Stimulated activated CD8-positive, alpha-beta memory T cell treated with anti-CD3 and anti-CD28 coated beads, Interleukin-15, amount 100 ng/mL, for 4 hours (primary cell): ENCODE measurements around the gene ZNRF3.
"Not testable (repeated sequence)": the region's sequence is repeated elsewhere in the genome, so short reads cannot be mapped to it uniquely, and the experiment has no call there.

Experiments
- DNase-seq, 2 donors: peaks; one replicate each; pipeline ENCODE4 v3.0.0-alpha.2; 2020; ENCODE audit warnings: low read depth in 2 of 2

Gene ZNRF3

DNA sequence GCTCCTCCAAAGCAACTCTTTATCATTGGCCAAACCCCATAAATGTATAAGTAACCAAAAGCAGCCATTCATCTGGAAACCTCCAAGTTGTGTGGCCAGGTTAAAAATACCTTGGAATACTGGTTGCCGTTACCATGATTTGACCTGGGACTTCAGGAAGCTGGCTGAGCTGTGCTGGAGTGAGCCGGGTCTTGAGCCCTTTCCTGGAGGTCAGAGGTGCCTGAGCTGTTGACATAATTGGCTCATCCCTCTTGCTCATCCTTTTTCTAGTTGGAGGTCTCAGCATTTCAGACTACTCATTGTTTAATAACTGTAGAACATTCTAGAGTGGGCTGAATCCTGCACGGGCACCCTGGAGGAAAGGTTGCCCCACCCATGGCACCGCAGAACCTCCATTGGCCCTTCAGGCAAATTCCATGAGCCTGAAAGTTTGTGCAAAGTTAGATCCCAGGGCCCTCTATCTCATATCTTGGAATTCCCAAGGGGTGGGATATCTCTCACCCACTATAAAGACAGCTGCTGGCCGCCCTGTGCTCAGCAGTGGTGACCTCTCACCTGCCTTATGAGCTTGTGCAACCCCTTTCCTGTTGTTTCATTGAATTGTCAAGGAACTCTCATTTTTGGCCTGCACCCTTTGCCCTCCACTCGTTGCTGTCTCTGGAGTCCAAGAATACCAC lies 101.2 kb downstream of the ZNRF3 start:
- no peak for DNase-seq

- no peak for DNase-seq
Observed at GRCh38 chr22:28985581-28986290, 102.4 kb downstream of the ZNRF3 start.

- DNase-seq: no peak
Observed at GRCh38 chr22:28986366-28986765, 103.0 kb downstream of the ZNRF3 start.

- no peak for DNase-seq
Observed at GRCh38 chr22:28988457-28988856, 105.1 kb downstream of the ZNRF3 start.

GRCh38 chr22:28989035-28989464 lies 105.7 kb downstream of the ZNRF3 start:
- no peak for DNase-seq

GRCh38 chr22:28989484-28989883 lies 106.1 kb downstream of the ZNRF3 start:
- no peak for DNase-seq

DNA sequence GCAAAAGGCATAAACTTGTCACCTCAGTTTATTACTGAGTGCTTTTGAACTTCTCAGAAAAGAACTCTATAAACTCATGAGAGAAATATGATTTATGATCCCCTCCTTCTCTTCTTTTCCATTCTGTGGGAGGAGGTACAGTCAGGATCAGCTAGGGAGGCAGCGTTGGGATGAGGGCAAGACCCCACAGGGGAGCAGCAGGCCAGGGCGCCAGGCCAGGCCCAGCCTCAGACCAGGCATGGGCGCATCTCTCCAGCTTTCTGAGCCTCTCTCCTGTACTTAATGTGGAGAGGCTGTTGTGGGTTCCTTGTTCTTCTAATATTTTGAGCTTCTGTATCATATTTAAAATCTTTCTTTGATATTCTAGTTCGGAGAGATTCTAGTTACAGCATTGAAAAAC lies 106.5 kb downstream of the ZNRF3 start:
- DNase-seq: no peak

DNA sequence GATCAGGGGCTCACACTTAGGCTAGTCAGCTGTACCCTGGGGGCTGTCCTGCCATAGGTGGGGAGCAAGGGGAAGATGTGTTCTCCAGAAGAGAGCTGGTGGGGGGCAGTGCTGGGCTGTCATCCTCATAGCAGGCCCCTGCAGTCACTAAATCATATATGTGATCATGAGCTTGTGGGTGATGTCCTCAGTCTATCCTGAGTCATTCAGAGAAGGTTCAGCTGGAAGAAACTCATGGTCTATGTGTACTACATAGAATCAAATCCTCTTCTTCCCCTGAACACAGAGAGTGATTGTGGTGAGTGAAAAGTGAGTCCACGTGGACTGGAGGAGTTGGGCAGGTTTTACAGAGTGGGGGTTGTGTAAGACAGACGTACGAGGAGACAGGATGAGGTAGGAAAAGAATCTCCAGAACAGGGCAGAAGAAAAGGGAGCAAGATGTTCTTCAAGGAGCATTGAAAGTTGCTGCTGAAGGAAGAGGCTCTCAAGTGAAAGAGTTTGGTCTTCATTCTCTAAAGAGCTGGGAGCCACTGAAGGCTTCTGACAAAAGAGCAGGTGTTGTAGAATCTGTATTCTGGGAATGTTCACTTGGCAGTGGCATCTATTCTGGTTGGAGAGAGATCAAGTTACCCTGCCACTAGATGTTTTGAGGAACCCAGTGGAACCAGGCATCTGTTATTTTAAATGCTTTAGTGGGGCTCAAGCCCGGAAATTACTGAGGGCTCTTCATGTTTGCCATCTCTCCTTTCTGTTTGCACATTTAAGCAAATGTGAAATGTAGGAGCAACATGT lies 109.4 kb downstream of the ZNRF3 start:
- no peak for DNase-seq

DNA sequence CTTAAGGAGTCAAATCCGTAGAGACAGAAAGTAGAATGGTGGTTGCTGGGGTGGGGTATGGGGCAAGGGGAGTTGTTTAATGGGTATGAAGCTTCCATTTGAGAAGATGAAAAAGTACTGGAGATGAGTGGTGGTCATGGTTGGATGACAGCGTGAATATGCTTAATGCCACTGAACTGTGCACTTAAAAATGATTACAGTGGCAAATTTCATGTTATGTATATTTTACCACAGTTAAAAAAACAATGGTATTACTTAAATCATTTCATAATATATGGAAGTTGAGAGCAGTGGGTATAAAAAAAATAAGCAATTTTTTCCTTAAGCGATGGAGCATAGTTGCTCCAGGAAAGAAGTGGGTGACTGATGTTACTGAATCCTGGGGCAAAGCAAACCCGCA lies 111.2 kb downstream of the ZNRF3 start:
- no peak for DNase-seq

GRCh38 chr22:28995551-28995950 lies 112.2 kb downstream of the ZNRF3 start:
- DNase-seq: no peak

- no peak for DNase-seq
Observed at GRCh38 chr22:28997342-28997741, 114.0 kb downstream of the ZNRF3 start.

DNA sequence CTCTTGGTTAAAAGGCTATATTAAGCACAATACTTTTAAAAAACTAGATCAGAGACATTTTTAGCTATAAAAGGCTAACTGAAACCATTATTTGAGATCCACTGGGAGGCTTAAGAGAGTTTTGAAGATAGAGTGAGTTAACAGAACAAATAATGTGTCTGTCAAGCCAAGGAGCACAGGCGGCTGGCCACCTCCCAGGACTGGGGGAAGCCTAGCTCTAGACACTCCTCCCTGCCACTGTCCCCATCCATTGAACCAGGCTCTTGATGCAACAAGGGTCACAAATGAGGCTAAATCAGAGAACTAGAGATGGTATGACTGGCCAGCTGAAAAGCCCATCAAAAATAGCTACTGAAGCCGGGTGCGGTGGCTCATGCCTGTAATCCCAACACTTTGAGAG lies 115.3 kb downstream of the ZNRF3 start:
- DNase-seq: no peak

GRCh38 chr22:28999510-28999909 lies 116.1 kb downstream of the ZNRF3 start:
- no peak for DNase-seq

GRCh38 chr22:28999919-29000556 lies 116.7 kb downstream of the ZNRF3 start:
- DNase-seq: no peak

DNA sequence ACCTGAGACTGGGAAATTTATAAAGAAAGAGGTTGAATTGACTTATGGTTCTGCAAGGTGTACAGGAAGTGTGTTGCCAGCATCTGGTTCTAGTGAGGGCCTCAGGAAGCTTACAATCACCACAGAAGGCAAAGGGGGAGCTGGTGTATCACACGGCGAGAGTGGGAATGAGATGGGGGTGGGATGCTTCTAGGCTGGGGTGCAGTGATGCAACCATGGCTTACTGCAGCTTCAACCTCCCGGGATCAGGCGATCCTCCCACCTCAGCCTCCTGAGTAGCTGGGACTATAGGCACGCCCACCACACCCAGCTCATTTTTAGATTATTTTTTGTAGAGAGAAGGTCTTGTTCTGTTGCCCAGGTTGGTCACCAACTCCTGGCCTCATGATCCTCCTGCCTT lies 117.3 kb downstream of the ZNRF3 start:
- DNase-seq: no peak

- no peak for DNase-seq
Observed at GRCh38 chr22:29002603-29003002, 119.2 kb downstream of the ZNRF3 start.

GRCh38 chr22:29003552-29003951 lies 120.2 kb downstream of the ZNRF3 start:
- no peak for DNase-seq

DNA sequence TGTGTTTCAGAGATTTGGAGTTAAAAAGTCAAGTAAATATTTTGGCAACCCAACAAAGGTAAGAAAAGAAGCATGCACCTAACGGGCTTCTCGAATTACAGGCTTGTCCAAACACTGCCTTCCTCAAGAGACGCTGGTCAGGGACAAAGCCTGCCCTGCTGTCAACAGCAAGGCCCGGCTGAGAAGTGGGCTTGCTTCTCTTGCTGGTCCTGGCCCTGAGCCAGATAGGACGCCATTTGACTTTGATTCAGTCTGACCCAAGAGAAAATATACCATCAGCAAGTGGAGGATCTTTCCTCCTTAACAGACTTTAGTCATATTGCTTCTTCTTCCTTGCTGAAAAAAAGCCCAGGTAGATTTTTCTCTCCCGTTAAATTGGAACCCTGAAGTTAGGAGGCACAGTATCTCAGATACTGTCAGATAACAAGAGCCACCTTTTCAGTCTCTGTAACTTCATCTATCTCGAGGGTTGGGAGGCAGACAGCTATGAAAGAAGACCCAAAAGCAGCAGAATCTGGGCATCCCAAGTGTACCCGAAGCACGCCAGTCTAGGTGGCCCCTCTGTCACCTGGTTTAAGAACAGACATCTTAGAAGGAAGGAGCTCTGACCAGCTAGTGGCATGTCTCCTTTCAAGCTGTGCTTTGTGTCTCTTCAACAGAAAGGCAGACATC lies 120.7 kb downstream of the ZNRF3 start:
- DNase-seq: no peak

DNA sequence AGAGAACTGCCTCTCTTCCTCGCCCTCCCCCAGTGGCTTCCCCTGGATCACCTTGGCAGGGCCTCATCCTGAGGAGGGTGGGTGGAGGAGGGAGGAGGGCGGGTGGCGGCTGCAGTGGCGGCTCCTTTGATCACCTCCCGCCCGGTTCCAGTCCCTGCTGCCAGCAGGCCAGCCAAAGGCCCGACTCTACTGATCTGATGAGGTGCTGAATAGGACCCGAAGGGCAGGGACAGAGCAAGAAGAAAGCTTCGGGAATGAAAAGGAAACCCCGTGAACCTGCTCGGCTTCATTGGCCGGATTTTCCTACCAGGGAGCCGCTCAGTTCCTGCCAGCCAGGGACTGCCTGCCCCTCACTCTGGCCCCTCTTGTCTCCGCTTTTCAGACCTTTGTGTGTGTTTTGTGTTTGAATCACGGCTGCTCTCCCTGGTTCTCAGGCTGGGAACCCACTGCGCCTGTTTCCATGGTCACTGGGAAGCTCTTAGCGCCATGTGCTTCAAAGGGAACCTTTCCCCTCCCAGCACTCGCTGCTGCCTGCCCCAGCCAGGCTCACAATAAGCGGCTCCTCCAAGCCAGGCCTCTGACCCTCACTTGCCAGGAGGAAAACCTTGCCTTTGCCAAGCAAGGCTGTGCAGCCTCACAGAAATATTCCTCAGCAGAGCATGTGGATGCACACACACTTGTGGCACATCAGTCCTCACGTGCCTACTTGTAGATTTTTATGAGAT lies 121.4 kb downstream of the ZNRF3 start:
- no peak for DNase-seq

DNA sequence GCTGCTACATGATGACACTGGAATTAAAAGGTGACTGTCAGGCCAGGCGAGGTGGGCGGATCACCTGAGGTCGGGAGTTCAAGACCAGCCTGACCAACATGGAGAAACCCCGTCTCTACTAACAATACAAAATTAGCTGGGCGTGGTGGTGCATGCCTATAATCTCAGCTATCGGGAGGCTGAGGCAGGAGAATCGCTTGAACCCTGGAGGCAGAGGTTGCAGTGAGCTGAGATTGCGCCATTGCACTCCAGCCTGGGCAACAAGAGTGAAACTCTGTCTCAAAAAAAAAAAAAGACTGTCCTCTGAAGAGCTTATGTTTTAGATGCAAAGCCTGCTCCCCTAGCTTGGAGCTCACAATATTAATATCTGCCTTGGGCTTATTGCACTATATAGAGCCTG lies 122.4 kb downstream of the ZNRF3 start:
- DNase-seq: not testable (repeated sequence)

DNA sequence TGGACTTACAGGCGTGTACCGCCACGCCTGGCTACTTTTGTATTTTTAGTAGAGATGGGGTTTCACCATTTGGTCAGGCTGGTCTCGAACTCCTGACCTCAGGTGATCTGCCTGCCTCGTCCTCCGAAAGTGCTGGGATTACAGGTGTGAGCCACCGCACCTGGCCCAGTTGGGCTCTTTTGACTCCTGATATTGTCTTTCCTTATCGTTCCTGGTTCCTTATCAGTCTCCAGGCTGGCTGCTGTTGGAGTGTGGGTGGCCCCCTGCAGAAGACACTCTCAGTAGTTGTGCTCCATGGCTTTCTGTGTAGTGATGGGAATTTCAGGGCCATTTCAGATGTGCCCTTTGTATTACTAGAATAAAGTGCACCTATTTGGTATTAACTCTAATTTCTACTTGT lies 123.0 kb downstream of the ZNRF3 start:
- DNase-seq: no peak
